NCI-H748 treated with DMSO at 0.1 percent for 48 hours (cell line): ENCODE results near the gene PLSCR2.
"Not testable (repeated sequence)": the region's sequence is repeated elsewhere in the genome, so short reads cannot be mapped to it uniquely, and the experiment has no call there.

ENCODE experiments used
- DNase-seq: peaks from one replicate; lab custom pipeline; 2025; lab: John Stamatoyannopoulos, UW

PLSCR2 gene

DNA sequence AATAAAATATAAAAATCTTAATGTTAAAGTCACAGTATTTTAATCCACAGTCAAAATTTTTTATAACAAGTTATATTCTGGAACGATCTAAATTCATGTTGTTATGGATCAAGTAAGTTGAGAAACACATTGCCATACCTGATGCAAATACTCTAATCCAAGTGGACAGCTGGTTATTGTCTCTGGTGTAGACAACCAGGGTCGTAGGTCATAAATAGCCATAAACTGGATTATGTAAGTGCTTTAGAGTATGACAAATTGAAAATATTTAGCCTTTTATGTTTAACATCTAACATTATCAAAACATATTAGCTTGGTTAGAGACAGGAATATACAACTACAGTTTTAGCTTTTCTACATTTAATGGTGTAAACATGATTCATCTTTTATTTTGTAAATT, 53.0 kb downstream of the PLSCR2 start:
- DNase-seq: no peak

DNA sequence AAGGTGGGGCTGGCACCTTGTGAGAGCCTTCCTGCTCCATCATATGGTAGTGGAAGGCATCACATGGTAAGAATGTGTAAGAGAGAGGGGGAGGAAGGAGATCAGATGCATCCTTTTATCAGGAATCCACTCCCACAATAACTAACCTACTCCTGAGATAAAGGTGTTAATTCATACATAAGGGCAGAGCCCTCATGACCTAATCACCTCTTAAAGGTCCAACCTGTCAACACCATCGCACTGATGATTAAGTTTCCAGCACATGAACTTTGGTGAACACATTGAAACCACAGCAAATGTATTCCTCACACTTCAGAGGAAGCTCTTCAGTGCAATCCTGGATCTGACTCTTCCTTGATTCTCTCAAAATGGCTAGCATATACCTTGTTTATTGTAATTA, 55.4 kb downstream of the PLSCR2 start:
- DNase-seq: no peak

DNA sequence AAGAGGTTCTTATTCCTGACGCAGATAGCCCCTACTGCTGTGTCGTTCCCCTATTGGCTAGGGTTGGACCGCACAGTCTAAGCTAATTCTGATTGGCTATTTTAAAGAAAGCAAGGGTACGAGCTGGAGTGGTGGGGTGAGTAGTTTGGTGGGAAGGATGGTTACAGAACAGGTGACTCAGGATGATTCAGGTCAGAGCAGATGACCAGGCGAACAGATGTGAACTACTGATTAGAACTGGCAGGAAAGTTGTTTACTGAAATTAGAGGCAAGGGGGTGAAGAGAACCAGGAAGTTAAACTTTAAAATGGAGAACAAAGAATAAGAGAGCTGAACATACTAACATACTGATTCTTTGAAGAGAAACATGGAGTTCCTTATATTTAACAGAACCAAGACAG, 56.6 kb downstream of the PLSCR2 start:
- not testable (repeated sequence) for DNase-seq

DNA sequence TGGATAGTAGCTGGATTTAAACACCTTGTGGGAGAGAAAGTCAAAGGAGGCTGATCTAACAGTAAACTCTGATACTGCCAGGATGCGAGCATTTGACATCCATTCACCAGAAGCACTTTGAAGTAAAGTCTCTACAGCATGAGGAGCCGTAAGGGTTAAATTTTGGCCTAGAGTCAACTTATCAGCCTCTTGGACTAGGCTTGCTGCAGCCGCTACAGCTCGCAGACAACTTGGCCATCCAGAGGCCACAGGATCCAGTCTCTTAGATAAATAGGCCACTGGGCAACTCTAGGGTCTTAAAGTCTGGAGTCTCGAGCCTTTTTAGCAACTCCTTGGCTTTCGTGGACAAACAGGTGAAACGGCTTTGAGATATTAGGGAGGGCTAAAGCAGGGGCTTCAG, 61.4 kb downstream of the PLSCR2 start:
- DNase-seq: no peak

DNA sequence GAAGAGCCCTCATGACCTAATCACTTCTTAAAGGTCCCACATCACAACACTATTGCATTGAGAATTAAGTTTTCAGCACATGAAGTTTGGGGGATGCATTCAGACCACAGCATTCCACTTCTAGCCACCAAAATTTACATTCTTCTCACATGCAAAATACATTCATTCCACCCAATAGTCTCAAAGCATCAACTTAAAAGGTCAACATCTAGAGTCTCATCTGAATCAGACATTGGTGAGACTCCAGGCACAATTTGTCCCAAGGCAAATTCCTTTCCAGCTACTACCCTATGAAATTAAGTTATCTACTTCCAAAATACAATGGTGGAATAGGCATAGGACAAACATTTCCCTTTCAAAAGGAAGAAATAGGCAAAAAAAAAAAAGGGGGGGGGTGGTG, 64.9 kb downstream of the PLSCR2 start:
- no peak for DNase-seq

DNA sequence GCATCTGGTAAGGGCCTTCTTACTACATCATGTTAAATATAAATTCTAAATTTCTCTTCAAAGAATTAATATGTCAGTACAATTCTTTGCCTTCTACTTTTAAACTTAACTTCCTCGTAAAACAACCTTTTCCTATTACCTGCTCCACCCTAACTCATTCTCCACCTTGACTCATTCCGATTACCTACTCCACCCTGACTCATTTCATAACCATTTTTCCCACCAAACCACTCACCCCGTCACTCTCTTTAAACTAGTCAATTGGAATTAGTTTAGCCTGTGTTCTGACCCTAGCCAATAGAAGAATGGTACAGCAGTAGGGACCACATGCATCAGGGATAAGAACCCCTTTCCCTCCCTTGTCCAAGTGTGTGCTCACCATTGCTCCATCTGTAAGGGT, 65.6 kb downstream of the PLSCR2 start:
- DNase-seq: no peak

DNA sequence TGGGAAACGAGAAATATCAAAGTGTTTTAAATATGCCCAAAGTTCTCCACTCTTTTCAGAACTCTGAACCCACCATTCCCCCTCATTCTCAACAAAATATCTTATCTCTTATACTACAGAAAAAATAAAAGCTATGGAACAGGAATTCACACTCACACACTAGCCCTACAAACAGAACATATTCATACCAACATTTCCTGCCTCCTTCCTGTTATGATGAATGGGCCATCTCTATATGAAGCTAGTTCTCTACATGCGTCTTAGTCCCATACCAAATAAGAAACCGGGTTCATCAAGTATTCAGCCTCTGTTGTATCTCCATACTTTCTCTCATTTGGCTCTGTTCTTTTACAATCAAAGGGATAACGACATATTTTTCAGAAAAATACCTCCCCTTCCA, 72.6 kb downstream of the PLSCR2 start:
- no peak for DNase-seq

DNA sequence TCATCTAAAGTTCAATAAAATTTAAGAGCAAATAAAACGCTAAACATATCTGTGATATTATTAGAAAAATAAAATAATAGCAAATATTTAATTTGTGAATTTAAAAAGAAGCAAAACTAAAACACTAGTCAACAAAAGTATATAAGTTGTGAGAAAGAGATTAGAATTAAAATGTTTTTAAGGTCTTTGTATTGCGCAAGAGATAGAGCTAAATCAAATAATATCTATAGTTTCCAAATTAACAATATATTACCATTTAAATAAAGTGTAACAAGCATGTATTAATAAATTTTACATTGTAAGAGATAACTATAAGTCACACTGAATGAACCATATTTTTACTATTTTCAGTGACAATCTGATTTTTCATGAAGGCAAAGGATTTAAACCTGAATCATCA, 74.2 kb downstream of the PLSCR2 start:
- no peak for DNase-seq

DNA sequence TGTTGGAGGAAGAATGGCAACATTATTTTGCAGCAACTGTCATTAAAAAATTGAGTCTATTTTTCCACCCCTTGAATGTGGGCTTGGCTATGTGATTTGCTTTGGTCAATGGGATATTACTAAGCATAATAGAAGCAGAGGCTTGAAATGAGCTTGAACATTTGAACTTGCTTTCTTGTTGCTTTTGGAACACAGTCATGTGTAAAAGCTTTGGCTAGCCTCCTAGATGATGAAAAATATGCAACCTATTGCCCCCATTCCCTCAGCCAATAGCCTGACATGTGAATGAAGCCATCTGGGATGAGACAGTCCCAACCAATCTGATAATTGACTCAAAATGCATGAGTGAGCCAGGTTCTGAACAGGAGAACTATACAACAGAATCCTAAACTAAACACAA, 78.4 kb downstream of the PLSCR2 start:
- DNase-seq: no peak

DNA sequence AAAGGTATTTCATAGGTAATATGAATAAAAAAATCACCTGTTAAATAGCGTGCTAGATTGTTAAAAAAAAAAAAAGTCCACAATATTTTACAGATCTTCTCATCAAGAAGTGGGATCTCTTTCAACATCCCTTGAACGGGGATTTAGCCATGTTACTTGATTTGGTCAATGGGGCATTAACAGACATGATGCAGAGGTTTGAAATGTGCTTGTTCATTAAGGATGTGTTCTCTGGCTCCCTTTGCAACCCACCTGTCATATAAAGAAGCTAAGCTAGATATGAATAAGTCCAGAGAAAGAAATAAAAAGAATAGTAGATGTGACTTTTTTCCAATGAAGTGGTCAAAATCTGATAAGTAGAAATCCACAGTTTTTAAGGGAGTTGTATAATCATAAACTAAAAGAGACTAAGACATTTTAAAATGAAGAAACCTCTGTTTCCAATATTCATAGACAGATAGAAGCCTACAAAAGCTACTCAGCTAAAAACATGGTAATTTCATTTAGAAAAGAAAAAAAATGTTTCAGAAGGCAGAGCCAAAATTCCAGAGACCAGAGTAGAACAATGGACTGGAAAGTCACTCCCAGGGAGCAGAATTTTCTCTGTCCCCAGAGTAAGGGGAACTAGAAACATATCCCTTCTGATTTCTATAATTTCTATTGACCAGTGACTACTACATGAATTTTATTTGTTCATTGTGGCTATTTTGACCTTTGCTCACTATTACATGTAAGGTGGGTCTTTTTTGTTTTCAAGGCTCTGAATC, 79.2 kb downstream of the PLSCR2 start:
- no peak for DNase-seq

DNA sequence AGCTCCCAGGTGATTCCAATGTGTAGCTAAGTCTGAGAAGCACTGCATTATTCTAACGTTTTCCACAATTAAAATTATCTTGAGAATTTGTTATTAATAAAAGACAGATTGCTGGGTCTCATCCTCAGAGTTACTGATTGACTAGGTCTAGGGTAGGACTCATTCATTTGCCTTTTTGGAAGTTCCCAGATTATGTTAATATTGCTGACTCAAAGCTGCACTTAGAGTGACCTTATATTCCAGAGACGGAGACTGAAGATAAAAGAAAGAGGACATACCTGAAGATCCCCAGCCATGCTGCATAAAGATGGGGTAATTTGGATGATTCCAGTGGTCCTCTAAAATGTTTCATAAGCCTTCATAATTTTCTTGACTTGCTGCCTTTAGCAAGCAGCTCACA, 81.8 kb downstream of the PLSCR2 start:
- DNase-seq: no peak

DNA sequence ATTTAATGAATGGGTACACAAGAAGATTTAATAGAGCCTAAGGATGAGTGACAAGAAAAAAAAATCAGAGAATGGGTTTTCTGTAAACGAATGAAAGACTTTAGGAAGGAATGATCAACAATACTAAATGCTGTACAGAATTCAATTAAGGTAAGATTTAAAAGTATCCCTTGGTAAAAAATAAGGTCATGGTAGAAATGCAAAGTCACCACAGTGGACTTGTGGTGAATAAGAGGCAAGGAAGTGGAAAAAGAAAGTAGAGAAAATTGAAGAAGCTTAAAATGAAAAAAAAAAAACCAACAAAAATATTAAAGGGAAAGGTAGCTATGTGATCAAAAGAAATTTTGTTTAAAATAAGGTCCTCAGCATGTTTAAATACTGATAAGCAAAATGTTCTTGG, 82.4 kb downstream of the PLSCR2 start:
- DNase-seq: no peak

DNA sequence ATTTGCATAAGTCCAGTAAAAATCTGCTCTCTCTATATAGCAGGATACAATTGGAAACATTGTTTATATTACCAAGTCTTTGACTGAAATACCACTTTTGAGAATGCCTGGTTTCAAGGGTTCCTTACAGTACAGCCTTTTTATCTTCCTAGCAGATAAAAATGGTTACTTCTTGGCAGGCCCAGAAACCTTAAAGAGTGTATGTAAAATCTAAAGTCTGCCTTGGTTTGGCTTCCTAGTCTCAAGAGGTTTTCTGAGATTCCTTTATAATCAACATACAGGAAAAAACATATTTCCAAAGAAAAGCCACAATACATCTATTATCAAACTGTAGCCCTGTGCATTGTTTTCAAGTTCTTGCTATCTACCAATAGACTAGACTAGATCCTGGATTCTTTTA, 84.6 kb downstream of the PLSCR2 start:
- DNase-seq: no peak
